ENCODE results near the gene TDRKH. TPM values are rescaled to one million over a fixed set of nuclear protein-coding genes. Genes with fewer than 3 reads are reported as not detected.

The TDRKH gene
- total and polyA plus RNA-seq, 2 of the 13 experiments (the other 11 are each of a cell fraction or from before 2014, with no cell fraction given) = 3.9 to 5.4 TPM

DNA sequence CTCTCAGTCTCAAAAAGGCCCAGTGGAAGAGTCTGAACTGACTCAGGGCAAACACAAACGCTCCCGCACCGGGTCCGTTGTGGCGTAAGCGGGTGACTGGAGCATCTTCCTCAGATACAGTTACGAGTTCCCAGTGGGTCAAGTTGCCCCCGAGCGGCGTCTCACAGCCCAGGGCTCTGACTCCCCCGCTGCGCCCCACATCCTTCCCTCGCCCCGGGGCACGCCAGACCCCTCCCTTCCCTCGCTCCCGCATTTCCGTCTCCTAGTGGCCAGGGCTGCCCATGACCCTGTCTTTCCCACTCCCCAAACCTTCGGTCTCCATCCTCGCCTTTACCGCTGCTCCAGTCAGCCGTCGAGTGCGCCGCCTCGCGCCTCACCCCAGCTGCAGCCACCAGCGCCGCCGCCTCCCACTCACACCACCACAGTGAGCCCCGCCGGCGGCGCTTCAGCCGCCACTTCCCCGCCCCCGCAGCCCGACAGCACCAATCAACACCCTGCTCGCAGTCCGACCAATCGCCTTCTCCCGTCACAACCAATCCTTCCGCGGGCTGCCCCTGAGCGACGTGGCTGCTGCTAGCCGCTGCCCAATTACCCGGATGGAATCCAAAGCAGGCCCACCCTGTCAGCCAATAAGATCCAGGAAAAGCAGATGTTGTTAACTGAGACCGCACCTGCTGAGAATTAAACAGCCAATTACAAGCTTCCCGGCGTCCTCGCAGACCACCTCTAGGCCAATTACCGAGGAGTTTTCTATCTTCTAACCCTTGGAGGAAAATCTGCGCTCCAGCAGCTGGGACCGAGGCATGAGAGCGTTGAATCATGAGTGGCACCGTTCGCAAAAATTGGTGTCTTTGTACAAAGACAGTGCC is at the start of gene TDRKH (continued):
- TF ChIP-seq, protein P1, sequence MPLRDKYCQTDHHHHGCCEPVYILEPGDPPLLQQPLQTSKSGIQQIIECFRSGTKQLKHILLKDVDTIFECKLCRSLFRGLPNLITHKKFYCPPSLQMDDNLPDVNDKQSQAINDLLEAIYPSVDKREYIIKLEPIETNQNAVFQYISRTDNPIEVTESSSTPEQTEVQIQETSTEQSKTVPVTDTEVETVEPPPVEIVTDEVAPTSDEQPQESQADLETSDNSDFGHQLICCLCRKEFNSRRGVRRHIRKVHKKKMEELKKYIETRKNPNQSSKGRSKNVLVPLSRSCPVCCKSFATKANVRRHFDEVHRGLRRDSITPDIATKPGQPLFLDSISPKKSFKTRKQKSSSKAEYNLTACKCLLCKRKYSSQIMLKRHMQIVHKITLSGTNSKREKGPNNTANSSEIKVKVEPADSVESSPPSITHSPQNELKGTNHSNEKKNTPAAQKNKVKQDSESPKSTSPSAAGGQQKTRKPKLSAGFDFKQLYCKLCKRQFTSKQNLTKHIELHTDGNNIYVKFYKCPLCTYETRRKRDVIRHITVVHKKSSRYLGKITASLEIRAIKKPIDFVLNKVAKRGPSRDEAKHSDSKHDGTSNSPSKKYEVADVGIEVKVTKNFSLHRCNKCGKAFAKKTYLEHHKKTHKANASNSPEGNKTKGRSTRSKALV (CRISPR knock-in tag; IDR thresholded peaks at IDR 0.05) = peak; percentile 39; the same call in 1 of the 2 replicates
- TF ChIP-seq RFX5 (IDR thresholded peaks at IDR 0.05; ENCODE audit: low read depth, low read length) = peak; percentile 74
- 0 out of 2 replicates have a peak, but pooled peaks have one; percentile 47 for TF ChIP-seq ZSCAN22 (CRISPR knock-in tag; IDR thresholded peaks at IDR 0.05)
- TF ChIP-seq, protein P2, sequence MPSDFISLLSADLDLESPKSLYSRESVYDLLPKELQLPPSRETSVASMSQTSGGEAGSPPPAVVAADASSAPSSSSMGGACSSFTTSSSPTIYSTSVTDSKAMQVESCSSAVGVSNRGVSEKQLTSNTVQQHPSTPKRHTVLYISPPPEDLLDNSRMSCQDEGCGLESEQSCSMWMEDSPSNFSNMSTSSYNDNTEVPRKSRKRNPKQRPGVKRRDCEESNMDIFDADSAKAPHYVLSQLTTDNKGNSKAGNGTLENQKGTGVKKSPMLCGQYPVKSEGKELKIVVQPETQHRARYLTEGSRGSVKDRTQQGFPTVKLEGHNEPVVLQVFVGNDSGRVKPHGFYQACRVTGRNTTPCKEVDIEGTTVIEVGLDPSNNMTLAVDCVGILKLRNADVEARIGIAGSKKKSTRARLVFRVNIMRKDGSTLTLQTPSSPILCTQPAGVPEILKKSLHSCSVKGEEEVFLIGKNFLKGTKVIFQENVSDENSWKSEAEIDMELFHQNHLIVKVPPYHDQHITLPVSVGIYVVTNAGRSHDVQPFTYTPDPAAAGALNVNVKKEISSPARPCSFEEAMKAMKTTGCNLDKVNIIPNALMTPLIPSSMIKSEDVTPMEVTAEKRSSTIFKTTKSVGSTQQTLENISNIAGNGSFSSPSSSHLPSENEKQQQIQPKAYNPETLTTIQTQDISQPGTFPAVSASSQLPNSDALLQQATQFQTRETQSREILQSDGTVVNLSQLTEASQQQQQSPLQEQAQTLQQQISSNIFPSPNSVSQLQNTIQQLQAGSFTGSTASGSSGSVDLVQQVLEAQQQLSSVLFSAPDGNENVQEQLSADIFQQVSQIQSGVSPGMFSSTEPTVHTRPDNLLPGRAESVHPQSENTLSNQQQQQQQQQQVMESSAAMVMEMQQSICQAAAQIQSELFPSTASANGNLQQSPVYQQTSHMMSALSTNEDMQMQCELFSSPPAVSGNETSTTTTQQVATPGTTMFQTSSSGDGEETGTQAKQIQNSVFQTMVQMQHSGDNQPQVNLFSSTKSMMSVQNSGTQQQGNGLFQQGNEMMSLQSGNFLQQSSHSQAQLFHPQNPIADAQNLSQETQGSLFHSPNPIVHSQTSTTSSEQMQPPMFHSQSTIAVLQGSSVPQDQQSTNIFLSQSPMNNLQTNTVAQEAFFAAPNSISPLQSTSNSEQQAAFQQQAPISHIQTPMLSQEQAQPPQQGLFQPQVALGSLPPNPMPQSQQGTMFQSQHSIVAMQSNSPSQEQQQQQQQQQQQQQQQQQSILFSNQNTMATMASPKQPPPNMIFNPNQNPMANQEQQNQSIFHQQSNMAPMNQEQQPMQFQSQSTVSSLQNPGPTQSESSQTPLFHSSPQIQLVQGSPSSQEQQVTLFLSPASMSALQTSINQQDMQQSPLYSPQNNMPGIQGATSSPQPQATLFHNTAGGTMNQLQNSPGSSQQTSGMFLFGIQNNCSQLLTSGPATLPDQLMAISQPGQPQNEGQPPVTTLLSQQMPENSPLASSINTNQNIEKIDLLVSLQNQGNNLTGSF (CRISPR knock-in tag; IDR thresholded peaks at IDR 0.05) = peak; percentile 91; the same call in 1 of the 2 replicates
- TF ChIP-seq FOXK2 (IDR thresholded peaks at IDR 0.05) = peak; percentile 75
- TF ChIP-seq ZBTB7A (CRISPR knock-in tag; IDR thresholded peaks at IDR 0.05) = peak; percentile 44; the same call in 1 of the 2 replicates
- 0 out of 2 replicates have a peak, but pooled peaks have one; percentile 25 for TF ChIP-seq ZNF264 (CRISPR knock-in tag; IDR thresholded peaks at IDR 0.05)
- TF ChIP-seq ZNF792 (CRISPR knock-in tag; IDR thresholded peaks at IDR 0.05) = peak; percentile 87
- peak; percentile 59 for TF ChIP-seq ZNF232 (CRISPR knock-in tag; IDR thresholded peaks at IDR 0.05; ENCODE audit: borderline replicate concordance)
- TF ChIP-seq NFYC (CRISPR knock-in tag; IDR thresholded peaks at IDR 0.05) = peak; percentile 99
- TF ChIP-seq SNAPC2 (CRISPR knock-in tag; IDR thresholded peaks at IDR 0.05) = 0 out of 2 replicates have a peak, but pooled peaks have one; percentile 37
- TF ChIP-seq ATF7-NPFF (CRISPR knock-in tag; IDR thresholded peaks at IDR 0.05; ENCODE audit: low read depth) = peak; percentile 95
- TF ChIP-seq, protein P3, sequence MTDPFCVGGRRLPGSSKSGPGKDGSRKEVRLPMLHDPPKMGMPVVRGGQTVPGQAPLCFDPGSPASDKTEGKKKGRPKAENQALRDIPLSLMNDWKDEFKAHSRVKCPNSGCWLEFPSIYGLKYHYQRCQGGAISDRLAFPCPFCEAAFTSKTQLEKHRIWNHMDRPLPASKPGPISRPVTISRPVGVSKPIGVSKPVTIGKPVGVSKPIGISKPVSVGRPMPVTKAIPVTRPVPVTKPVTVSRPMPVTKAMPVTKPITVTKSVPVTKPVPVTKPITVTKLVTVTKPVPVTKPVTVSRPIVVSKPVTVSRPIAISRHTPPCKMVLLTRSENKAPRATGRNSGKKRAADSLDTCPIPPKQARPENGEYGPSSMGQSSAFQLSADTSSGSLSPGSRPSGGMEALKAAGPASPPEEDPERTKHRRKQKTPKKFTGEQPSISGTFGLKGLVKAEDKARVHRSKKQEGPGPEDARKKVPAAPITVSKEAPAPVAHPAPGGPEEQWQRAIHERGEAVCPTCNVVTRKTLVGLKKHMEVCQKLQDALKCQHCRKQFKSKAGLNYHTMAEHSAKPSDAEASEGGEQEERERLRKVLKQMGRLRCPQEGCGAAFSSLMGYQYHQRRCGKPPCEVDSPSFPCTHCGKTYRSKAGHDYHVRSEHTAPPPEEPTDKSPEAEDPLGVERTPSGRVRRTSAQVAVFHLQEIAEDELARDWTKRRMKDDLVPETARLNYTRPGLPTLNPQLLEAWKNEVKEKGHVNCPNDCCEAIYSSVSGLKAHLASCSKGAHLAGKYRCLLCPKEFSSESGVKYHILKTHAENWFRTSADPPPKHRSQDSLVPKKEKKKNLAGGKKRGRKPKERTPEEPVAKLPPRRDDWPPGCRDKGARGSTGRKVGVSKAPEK (CRISPR knock-in tag; IDR thresholded peaks at IDR 0.05; ENCODE audit: borderline replicate concordance) = peak; percentile 77; the same call in 1 of the 2 replicates
- peak; percentile 80 for TF ChIP-seq SP4 (CRISPR knock-in tag; IDR thresholded peaks at IDR 0.05)
- TF ChIP-seq REPIN1 (CRISPR knock-in tag; IDR thresholded peaks at IDR 0.05; ENCODE audit: borderline replicate concordance, low read depth) = peak; percentile 27; the same call in 1 of the 2 replicates
- 0 out of 2 replicates have a peak, but pooled peaks have one; percentile 32 for TF ChIP-seq SAFB2 (CRISPR knock-in tag; IDR thresholded peaks at IDR 0.05; ENCODE audit: borderline replicate concordance, low read depth)
- no peak for TF ChIP-seq ZNF549 (CRISPR knock-in tag; IDR thresholded peaks at IDR 0.05)
- TF ChIP-seq PHF20 (CRISPR knock-in tag; IDR thresholded peaks at IDR 0.05) = peak; percentile 68
- TF ChIP-seq SRSF9 (IDR thresholded peaks at IDR 0.05; ENCODE audit: borderline replicate concordance, insufficient read depth, low read depth, low read length, poor library complexity, severe bottlenecking) = no peak
